ENCODE results near the gene MPRIP.

DNA sequence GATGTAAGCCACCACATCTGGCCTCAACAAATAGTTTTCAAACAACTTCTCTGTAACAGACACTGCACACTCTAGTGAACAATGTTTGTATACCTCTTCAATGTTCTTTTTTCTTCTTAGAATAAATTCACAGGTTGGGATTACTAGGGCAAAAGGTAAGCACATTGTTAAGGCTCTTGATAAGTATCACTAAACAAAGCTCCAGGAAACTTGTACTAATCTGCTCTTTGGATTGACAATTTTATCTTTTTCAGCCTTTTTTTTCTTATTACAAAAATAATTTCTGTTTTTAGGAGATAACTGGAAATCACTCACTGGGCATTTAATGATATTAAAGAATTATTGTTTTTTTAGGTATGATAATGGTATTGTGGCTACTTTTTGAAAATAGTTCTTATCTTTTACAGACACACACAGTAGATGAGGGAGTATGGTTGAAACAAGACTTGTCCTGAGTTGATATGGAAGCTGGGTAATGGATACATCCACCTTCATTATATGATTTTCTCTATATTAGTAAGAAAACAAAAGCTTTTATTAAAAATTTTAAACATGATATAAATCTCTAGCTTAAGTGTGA lies 7.7 kb upstream of the MPRIP start:
- no peak for TF ChIP-seq EZH2phosphoT487 (IDR thresholded peaks at IDR 0.05; ENCODE audit: low read depth, severe bottlenecking, unreplicated experiment)
- TF ChIP-seq, protein P1, sequence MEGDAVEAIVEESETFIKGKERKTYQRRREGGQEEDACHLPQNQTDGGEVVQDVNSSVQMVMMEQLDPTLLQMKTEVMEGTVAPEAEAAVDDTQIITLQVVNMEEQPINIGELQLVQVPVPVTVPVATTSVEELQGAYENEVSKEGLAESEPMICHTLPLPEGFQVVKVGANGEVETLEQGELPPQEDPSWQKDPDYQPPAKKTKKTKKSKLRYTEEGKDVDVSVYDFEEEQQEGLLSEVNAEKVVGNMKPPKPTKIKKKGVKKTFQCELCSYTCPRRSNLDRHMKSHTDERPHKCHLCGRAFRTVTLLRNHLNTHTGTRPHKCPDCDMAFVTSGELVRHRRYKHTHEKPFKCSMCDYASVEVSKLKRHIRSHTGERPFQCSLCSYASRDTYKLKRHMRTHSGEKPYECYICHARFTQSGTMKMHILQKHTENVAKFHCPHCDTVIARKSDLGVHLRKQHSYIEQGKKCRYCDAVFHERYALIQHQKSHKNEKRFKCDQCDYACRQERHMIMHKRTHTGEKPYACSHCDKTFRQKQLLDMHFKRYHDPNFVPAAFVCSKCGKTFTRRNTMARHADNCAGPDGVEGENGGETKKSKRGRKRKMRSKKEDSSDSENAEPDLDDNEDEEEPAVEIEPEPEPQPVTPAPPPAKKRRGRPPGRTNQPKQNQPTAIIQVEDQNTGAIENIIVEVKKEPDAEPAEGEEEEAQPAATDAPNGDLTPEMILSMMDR (IDR thresholded peaks at IDR 0.05; ENCODE audit: poor library complexity): no peak
